Stimulated activated CD8-positive, alpha-beta memory T cell treated with anti-CD3 and anti-CD28 coated beads, Interleukin-15, amount 100 ng/mL, for 1 hour (primary cell): ENCODE data around the gene EPHA1.

Source experiments
- DNase-seq: peaks from one replicate; pipeline ENCODE4 v3.0.0-alpha.2; 2020; ENCODE audit warnings: low read depth

EPHA1 gene

GRCh38 chr7:143388491-143389101 lies 20.1 kb downstream of the EPHA1 start:
- no peak for DNase-seq

DNA sequence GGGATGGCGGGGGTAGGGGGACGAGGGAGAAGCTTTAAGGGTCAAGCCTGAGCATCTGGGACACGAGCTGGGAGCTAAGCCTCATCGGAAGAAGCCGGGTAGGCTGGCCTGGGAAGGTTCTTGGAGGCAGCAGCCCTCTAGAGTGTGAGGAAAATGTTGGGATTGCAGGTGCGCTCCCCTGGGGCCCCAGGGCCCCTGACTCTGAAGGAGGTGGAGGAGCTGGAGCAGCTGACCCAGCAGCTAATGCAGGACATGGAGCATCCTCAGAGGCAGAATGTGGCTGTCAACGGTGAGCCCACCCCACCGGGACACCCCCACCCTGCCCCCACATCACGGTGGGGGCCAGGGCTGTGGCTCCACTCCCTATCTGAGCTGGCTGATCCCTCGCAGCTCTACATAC lies 20.6 kb downstream of the EPHA1 start:
- DNase-seq = no peak

DNA sequence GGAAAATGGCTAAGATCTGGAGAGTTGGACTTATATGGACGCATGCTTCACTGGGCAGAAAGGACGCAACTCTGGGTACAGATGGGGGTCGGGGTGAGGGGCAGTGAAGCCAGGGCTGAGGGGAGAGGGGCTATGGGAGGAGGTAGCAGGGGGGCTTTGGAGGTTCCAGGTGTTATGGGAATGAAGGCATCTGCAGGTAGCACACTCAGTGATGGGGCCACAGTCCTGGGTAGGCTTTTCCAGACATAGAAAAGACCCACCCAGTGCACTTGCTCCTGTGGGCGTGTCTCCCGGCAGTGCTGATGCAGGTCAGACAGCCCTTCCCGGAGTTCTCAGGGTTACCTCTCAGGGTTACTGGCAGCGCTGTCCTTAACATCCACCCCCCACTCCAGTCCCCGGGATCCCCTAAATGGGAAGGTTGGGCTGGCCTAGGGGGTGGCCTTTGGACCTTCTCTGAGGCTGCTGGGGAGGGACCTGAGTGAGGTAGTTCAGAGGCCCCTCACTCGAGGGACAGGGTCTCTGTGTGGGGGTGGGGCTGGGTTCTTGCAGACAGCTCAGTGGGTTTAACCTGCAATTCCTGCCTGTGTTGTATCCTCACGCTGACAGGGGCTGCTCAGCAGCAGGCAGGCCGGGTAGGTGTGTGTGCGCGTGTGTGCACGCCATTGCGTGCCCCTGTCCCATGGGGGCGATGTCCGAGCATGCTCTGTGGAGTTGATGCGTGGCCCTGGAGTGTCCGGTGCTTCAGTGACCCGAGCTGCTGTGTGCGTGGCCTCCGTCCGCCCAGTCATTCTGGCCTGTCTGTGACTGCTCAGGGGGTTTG lies 21.3 kb downstream of the EPHA1 start:
- no peak for DNase-seq

GRCh38 chr7:143385891-143386781 lies 22.5 kb downstream of the EPHA1 start:
- DNase-seq = no peak

DNA sequence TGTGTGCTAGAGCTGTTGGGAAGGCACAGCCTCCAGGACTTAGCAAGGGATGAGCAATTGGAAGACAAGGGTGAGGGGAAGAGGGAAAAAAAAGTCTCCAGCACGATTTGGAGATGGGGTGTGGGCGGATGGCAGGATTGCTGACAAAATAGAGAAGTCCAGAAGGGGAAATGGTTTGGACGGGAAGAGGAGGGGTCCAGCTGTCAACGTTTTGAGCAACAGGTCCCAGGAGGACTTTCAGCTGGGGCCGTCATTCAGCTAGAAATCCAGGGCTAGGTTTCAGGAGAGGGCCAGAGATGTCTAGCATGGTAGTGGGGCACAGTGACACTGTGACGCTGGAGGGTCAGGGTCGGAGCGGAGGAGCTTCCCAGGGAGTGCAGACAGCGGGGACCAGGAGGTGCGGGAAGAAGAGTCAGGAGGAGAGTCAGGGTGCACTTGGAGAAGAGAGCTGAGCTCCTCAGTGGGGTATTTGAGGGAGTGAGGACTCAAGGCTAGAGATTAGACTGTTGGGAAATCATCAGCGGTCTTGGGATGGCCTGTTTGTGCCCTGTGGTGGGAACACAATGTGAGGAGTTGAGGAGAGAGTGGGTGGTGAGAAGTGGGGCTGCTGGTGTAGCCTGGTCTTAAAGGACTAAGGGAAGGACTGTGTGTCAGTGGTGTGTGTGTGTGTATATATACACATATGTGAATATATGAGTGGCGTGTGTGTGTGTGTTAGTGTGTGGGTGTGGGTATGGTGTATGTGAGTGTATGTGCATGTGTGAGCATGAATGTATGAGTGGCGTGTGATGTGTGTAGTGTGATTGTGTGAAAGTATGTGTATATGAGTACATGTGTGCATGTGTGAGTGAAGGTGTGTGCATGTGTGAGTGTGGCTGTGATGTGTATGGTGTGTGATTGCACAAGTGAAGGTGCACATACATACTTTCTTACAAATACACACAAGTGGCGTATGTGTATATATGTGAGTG lies 23.7 kb downstream of the EPHA1 start:
- no peak for DNase-seq

GRCh38 chr7:143384148-143384547 lies 24.5 kb downstream of the EPHA1 start:
- DNase-seq = no peak

- DNase-seq = no peak
These were observed 25.1 kb downstream of the EPHA1 start for GRCh38 chr7:143383642-143383957.

GRCh38 chr7:143382791-143383641 lies 25.6 kb downstream of the EPHA1 start:
- DNase-seq = no peak

DNA sequence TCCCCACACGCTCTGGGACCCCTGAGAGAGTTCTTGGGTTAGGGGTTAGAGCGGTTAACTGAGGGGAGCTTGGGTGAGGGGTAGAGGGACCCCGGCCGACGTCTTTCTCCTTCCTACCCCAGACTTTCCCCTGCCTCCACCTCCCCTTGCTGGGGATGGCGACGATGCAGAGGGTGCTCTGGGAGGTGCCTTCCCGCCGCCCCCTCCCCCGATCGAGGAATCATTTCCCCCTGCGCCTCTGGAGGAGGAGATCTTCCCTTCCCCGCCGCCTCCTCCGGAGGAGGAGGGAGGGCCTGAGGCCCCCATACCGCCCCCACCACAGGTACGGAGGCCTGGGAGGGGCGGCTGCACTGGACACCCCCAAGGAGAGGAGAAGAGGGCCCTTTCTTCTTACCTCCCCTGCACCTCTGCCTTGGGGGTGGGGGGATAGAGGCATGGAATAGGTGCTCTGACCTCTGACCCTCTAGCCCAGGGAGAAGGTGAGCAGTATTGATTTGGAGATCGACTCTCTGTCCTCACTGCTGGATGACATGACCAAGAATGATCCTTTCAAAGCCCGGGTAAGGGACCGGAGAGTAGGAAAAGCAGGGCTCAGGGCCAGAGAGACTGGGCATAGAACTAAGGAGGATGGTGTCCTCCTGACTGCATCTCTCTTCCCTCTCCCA lies 26.4 kb downstream of the EPHA1 start:
- DNase-seq = no peak

GRCh38 chr7:143381427-143382125 lies 27.1 kb downstream of the EPHA1 start:
- no peak for DNase-seq

DNA sequence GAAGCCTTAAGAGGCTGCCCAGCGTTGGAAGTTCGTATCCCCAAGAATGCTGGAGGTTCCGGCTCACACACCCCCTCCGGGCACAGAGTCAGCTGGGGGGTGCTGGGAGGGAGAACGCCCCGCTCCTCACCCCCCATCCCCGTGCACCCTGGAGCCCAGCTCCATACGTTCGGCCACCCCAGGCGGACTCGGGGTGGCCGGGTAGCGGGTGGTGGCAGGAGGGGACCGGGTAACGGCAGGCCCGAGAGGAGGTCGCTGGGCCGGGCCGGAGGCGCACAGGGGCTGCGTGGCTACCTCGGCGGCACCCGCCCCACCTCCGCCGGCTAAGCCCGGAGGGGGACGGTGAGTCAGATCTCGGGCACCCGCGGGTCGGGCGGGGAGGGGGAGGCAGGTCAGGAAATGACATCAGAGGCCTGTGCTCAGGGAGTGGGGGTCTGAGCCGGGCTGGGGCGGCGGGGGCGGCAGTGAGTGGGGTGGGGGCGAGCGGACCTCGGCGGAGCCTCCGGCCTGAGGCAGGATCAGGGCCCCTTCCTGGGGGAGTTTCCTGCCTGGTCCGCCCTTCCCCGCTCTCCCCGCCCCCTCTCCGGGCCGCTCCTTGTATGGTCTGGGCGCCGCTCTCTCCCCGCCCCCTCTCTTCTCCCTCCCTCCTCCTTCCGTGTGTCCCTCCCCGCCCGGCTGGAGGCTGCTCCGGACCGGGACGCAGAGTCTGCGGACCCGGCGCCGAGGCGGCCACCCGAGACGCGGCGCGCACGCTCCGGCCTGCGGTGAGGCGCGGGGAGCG lies 27.8 kb downstream of the EPHA1 start, which contains the start of gene ZYX:
ZYX (plus strand) TSS at position 700 of the 781 bp plus-strand sequence. CDS start 227 bp downstream, outside the sequence.
- DNase-seq = peak; percentile 75

DNA sequence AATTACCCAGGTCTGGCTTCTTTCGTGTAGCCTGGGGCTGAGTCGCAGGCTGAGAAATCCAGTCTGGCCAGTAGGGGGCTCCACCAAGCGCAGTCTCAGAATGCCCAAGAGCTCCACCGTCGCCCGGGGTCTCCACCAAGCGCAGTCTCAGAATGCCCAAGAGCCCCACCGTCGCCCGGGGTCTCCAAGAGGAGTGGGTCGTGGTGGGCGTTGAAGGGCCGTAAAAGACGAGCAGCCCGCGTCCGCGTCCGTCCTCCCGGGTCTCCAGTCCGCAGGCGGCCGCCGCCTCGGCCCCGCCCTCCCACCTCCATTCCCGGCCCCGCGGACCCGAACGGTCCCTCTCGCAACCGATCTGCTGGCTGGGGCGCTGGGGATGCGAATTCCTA lies 28.4 kb downstream of the EPHA1 start:
- peak; percentile 81 for DNase-seq

GRCh38 chr7:143379611-143380259 lies 28.9 kb downstream of the EPHA1 start:
- DNase-seq = no peak

GRCh38 chr7:143376396-143376795 lies 32.3 kb downstream of the EPHA1 start:
- no peak for DNase-seq

GRCh38 chr7:143375298-143376034 lies 33.2 kb downstream of the EPHA1 start:
- no peak for DNase-seq

GRCh38 chr7:143374561-143374960 lies 34.1 kb downstream of the EPHA1 start:
- no peak for DNase-seq

- DNase-seq = no peak
These were observed 35.3 kb downstream of the EPHA1 start for GRCh38 chr7:143373255-143373794.
